Prostate gland (tissue), 2 donors: Measurements from ENCODE around the gene AMZ2.

Source experiments
- POLR2A ChIP-seq: fragments of 450-650 bp; IDR thresholded peaks from one replicate; pipeline ENCODE4 v1.6.1; 2016; ENCODE audit warnings: antibody characterized with exemption, mild to moderate bottlenecking
- TF ChIP-seq, protein P1 (sequence below), 4 experiments: fragments of 200-600 bp in 2 of 4; fragments of 450-650 bp in 2 of 4; sonication (generic) in 2 of 4; IDR thresholded peaks; 1 replicate in 3 of 4; 2 replicates in 1 of 4; pipeline ENCODE4 v1.5.1; 2016 to 2019; ENCODE audit warnings: antibody characterized with exemption in 4 of 4, mild to moderate bottlenecking in 2 of 4, moderate library complexity in 2 of 4

GRCh38 chr17:68304706-68305105 is 56.9 kb downstream of the AMZ2 start:
- no peak for TF ChIP-seq POLR2A
- TF ChIP-seq, protein P1, sequence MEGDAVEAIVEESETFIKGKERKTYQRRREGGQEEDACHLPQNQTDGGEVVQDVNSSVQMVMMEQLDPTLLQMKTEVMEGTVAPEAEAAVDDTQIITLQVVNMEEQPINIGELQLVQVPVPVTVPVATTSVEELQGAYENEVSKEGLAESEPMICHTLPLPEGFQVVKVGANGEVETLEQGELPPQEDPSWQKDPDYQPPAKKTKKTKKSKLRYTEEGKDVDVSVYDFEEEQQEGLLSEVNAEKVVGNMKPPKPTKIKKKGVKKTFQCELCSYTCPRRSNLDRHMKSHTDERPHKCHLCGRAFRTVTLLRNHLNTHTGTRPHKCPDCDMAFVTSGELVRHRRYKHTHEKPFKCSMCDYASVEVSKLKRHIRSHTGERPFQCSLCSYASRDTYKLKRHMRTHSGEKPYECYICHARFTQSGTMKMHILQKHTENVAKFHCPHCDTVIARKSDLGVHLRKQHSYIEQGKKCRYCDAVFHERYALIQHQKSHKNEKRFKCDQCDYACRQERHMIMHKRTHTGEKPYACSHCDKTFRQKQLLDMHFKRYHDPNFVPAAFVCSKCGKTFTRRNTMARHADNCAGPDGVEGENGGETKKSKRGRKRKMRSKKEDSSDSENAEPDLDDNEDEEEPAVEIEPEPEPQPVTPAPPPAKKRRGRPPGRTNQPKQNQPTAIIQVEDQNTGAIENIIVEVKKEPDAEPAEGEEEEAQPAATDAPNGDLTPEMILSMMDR (IDR thresholded peaks at IDR 0.05), result no peak
